HG02610 (cell line): Measurements from ENCODE around the gene MST1.

Experiments used
- ATAC-seq: cut with Tn5 transposase; IDR thresholded peaks from one replicate; pipeline ENCODE4 v1.9.1; 2021; ENCODE audit warnings: mild to moderate bottlenecking, moderate library complexity; ENCODE audit not compliant: unreplicated experiment

Gene MST1

GRCh38 chr3:49689046-49689907 lies at the start of gene MST1, which contains the start of gene RNF123:
MST1 (minus strand) TSS chr3:49689474; CDS start chr3:49688691, 783 bp downstream.
RNF123 (plus strand) TSS chr3:49689557; CDS start chr3:49691166, 1,609 bp downstream.
- peak; percentile 47 for ATAC-seq

GRCh38 chr3:49738067-49738713 lies 48.9 kb upstream of the MST1 start:
- no peak for ATAC-seq

GRCh38 chr3:49734752-49735151 lies 45.5 kb upstream of the MST1 start:
- ATAC-seq, result no peak

DNA sequence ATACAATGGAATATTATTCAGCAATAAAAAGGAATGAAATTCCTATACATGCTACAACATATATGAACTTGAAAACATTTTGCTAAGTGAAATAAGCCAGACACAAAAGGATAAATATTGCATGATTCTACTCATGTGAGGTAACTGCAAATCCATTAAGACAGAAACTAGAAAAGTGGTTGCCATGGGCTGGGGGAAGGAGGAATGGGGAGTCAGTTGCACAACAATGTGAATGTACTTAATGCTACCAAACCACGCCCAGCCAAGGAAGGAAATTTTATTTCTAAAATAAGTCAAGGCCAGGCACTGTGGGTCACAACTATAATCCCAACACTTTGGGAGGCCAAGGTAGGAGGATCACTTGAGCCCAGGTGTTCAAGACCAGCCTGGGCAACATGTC lies 44.3 kb upstream of the MST1 start:
- ATAC-seq, result no peak

DNA sequence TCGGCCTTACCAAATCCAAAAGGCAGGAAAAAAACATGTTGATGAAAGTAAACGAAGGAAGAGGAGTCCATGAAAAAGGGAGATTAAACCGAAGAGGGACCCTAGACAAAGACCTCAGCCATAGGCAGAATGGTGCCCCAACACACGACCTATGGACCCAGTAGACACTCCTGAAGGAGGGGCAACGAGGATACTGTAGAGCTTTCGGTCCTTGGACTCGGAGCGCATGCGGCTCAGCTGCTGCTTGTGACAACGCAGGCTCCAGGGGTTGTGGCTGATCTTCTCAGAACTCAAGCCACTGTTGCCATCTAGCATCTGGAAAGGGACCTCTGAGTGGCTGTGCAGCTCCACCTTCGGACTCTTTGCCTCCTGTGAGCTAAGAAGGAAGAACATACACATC lies 43.3 kb upstream of the MST1 start:
- no peak for ATAC-seq

DNA sequence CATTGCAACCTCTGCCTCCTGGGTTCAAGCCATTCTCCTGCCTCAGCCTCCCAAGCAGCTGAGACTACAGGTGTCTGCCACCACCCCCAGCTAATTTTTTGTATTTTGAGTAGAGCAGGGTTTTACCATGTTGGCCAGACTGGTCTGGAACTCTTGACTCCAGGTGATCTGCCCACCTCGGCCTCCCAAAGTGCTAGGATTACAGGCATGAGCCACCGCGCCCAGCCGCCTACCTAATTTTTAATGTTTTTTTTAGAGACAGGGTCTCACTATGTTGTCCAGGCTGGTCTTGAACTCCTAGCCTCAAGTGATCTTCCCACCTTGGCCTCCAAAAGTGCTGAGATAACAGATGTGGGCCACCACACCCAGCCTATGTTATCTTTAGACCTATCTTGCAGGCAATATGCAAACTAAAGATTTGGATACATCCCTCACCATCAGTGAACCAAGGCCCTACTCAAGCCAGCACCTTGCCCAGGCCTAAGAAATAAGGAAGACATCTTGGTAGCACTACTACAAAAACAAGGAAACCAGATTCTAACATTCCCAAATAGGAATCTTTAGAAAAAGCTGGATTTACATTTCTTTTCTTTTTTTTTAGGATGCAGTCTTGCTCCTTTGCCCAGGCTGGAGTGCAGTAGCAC lies 40.8 kb upstream of the MST1 start:
- no peak for ATAC-seq

DNA sequence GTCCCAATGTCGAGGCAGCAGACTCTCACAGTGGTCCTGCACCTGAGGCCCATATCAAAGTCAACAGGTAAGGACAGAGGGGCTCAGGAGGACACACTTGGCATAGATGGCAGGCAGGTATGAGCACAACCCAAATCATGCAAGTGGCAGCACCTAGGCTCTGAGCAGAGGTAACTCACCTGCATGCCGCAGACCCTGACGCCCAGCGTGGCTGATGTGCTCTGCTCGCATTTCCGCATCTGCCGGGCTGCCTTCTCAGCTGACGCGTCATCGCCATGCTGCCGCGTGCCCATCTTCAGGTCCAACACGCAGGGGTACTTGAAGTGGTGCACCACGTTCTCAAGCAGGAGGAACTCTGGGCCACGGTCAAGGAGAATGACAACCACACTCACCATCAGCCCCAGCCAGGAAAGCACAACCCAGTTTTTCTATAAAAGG lies 38.7 kb upstream of the MST1 start:
- no peak for ATAC-seq

GRCh38 chr3:49727154-49727923 lies 38.1 kb upstream of the MST1 start:
- no peak for ATAC-seq

DNA sequence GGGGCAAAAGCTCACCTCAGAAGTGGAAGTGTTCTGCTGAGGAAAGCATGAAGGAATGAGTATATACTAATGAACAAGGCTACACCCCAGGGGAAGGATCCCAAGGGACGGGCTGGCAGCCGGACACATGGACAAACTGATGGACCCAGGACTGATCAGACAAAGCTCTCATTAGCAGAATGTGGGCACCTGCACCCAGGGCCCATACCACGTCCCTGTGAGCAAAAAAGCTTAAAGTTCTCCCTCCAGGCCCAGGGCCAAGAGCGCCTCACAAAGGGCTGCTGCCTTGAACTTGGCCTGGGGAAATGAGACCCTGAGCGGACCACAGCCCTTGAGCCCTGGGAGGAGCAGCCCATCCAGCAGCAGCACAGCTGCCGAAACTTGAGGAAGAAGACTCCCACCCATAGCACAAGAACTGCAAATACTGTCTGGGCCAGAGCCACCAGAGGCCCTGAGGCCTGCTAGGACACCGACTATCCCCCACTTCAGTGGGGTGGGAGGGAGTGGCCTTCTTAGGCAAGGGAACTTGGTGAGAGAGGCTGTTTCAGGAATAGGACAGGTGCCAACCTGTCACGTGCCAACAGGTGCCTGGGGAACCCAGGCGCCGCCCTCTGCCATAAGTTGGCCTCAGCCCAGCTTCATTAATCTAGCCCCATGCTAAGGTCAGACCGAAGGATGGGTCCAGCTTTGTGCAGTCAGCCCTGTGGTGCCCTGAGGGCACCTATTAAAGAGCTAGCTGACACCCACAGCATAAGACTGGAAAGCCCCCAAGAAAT lies 36.8 kb upstream of the MST1 start:
- ATAC-seq, result no peak

DNA sequence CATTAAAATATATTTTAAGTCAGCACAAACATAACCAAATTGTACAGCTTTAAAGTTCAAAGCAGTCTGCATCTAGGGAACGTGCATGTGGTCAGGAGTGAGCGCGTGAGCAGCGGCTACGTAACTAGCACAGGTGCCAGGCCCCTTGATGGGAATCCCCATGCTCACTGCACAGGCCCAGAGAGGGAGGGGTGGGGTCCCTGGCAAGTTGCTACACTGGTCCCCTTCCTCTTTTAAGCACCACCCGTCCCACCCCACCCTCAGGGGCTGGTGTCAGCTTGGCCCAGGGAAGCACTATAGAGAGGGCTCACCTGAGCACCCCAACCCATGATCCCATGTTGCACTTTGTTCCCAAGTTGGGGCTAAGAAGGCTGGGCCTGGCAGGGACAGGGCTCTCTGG lies 35.3 kb upstream of the MST1 start:
- ATAC-seq, result no peak

DNA sequence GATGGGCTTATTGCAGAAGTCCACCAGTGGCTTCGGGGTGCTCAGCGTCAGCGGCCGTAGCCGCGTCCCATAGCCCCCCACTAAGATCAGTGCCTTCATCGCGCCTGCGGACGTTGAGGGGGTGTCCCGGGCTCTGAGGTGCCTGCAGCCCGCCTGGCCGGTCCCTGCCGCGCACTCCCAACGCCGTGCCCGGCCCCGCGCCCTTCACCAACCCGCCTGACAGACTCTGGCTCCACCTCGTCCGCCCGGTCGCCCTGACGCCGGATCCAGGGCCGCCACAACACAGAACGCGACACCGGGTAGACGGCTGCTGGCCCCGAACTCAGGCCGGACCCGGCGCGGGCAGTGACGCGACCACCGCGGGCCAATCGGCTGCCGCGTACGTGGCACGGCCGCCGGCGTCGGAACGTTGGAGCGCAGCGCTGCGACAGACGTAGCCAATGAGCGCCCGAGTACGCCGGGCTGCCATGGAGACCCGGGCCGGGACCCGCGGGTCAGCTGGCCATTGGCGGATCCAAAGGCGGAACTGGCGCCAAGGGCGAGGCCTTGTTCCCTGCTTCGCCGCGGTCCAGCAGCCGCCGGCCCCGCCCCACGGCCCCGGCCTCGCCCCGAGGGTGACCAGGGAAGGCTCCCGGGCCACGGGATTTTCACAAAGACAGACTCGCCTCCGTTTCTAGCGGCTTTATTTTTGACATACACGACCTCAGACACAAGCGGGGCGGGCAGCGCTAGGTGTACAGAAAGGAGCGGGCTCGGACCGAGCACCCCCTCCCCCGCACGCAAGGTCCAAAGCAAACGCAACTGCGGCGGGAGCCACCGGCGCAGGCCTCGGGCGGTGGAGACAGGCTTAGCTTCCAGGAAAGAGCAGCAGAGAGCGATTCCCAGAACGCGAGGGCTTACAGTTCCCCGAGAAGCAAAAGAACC lies 34.6 kb upstream of the MST1 start, which contains the start of gene GMPPB:
Gene GMPPB, minus strand, starts transcription at position 324 of the 924 bp plus-strand sequence. Its CDS starts 225 bp downstream, at position 99.
- ATAC-seq, result peak; percentile 83

GRCh38 chr3:49723296-49723627 lies 34.0 kb upstream of the MST1 start:
- no peak for ATAC-seq

DNA sequence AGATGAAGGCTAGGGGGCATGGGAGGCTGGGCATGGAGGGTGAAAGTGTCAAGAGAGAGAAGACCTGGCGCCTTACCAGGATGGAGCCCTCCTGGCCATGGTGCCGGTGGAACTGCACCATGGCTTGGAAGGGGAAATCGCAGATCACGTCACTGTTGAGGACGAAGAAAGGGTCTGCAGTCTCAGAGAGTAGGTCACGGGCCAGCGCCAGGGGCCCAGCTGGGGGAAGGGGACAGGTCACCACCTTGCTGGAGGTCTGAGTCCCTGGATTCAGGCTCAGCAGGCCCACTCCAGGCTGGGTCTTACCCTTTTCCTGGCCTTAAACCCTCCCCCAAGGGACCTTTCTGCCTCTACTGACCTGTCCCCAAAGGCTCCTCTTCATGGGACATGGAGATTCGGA lies 33.6 kb upstream of the MST1 start:
- ATAC-seq, result no peak

GRCh38 chr3:49721896-49722781 lies 32.9 kb upstream of the MST1 start:
- no peak for ATAC-seq

DNA sequence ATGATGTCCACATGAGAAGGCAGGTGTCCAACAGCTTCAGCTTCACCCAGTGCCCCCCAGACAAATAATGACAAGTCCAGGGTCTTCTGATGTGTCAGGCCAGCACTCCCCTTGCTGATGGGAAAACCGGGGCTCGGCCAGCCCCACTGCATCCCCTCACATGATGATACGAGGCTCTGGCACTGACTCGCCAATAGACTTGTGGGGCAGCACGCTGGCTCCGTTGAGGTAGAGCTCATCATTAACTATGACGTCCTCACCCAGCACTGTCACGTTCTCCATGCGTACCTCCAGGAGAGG lies 32.3 kb upstream of the MST1 start:
- no peak for ATAC-seq

DNA sequence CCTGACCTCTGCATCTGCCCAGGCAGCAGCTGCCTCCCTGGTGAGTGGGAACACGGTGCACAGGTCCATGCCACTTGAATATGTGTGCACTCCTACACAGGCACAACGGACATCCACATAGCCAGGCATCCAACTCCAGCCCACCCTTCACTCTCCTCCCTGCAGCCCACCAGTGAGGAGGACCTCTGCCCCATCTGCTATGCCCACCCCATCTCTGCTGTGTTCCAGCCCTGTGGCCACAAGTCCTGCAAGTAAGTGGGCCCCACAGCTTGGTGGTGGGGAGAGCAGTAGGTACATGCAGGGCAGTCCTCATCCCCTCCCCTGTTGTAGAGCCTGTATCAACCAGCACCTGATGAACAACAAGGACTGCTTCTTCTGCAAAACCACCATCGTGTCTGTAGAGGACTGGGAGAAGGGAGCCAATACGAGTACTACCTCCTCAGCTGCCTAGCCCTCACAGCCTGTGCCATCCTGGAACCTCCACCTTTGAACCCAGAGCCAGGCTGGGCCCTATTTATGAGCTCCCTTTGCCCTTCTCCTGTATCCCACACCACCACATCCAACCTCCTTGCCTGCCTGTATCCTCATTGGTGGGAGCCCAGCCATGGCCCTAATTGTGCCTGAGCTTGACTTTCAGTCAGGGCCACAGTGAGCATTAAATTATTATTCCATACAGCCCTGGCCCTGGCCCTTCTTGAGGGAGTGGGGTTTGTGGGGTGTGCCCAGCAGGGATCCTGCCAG lies 31.8 kb upstream of the MST1 start:
- ATAC-seq, result no peak

DNA sequence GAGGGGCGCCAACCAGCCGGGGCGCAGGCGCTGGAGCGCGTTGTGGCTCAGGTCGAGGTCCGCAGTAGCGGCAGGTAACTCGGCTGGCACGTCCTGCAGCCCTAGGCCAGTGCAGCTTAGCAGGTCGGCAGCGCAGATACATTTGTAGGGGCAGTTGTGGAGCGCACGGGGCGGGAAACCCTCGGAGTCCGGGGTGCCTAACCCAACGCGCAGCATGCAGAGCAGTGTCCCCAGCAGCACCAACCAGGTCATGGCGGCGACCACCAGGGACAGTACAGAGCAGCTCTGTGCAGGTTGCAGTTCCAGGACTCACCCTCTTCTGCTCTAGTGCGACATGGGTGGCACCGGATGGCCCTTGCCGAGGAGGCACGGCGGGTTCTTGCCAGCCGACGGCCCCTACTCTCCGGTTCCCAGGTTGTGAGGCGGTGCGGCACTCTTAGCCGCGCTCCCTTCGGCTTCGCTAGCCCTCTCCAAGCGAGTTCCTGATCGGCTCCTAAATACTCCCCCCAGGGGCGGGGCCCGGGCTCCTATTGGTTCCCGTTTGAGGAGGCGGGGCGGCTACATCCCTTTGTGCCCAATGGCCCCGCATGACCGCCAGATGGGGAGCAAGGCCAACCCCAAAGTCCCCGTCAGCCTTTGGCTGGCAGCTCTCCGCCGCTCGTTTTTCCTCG lies 30.1 kb upstream of the MST1 start, which contains the start of gene AMIGO3:
Gene AMIGO3, minus strand, starts transcription at position 471 of the 671 bp plus-strand sequence. Its CDS starts 219 bp downstream, at position 252.
- peak; percentile 54 for ATAC-seq
